HG03139 (cell line): ENCODE measurements around the gene SPTBN4.
"Not testable (repeated sequence)": the region's sequence is repeated elsewhere in the genome, so short reads cannot be mapped to it uniquely, and the experiment has no call there.

Experiments
- ATAC-seq: cut with Tn5 transposase; IDR thresholded peaks from one replicate; pipeline ENCODE4 v1.9.1; 2021; ENCODE audit not compliant: unreplicated experiment

SPTBN4 gene

DNA sequence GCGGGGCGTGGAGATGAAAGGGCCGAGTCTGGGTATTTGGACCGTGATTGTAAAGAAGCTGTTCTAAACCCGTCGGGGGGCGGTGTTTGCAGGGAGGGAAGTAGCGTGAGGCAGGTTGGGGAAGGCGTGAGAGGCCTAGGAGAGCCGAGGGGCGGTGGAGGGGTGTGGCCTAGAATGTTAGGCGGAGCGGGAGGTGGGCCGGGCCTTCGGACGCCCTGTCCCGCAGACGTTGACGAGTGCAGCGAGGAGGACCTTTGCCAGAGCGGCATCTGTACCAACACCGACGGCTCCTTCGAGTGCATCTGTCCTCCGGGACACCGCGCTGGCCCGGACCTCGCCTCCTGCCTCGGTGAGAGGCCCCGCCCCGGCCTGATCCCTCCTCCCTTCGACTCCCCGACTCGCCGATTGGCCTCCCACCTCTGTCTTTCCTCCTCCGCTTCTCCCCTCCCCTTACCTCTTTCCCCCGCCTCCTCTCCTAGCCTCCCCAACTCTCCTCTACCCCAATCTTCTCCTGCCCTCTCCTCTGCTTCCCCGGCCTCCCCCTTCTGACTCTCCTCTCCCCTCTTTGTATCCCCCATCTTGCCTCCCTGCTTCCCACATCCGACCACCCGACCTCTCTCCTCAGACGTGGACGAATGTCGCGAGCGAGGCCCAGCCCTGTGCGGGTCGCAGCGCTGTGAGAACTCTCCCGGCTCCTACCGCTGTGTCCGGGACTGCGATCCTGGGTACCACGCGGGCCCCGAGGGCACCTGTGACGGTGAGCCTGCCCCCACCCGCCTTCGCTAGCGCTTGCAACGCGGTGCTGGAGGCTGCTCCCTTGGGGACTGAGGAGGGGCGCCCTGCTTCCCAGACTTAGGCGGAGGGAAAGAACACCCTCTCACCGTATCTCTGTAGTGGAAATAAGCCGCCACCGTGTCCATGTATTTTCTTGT is 147.2 kb downstream of the SPTBN4 start:
- peak; percentile 40 for ATAC-seq

- no peak for ATAC-seq
Observed at GRCh38 chr19:40614622-40615411, 148.0 kb downstream of the SPTBN4 start.

DNA sequence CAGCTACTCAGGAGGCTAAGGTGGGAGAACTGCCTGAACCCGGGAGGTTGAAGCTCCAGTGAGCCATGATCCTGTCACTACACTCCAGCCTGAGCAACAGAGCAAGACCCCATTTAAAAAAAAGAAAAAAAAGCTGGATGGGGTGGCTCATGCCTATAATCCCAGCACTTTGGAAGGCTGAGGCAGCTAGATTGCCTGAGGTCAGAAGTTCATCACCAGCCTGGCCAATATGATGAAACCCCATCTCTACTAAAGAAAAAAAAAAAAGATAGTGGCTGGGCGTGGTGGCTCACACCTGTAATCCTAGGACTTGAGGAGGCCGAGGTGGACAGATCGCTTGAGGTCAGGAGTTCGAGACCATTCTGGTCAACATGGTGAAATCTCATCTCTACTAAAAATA is 149.4 kb downstream of the SPTBN4 start:
- no peak for ATAC-seq

GRCh38 chr19:40616941-40617340 is 150.1 kb downstream of the SPTBN4 start:
- no peak for ATAC-seq

DNA sequence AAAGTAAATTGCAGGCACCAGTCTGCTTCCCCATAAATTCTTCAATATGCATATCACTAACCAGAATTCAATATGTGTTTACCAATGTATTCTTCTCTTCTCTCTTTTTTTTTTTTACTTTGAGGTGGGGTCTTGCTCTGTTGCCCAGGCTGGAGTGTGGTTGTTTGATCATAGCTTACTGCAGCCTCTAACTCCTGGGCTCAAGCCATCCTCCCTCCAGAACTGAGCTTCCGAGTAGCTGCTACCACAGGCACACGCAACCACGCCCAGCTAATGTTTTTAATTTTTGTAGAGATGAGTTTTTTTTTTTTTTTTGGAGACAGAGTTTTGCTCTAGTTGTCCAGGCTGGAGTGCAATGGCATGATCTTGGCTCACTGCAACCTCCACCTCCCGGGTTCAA is 151.2 kb downstream of the SPTBN4 start:
- ATAC-seq: no peak

- no peak for ATAC-seq
Observed at GRCh38 chr19:40619333-40620160, 152.7 kb downstream of the SPTBN4 start.

- no peak for ATAC-seq
Observed at GRCh38 chr19:40620161-40620485, 153.3 kb downstream of the SPTBN4 start.

GRCh38 chr19:40621283-40621682 is 154.5 kb downstream of the SPTBN4 start:
- no peak for ATAC-seq

DNA sequence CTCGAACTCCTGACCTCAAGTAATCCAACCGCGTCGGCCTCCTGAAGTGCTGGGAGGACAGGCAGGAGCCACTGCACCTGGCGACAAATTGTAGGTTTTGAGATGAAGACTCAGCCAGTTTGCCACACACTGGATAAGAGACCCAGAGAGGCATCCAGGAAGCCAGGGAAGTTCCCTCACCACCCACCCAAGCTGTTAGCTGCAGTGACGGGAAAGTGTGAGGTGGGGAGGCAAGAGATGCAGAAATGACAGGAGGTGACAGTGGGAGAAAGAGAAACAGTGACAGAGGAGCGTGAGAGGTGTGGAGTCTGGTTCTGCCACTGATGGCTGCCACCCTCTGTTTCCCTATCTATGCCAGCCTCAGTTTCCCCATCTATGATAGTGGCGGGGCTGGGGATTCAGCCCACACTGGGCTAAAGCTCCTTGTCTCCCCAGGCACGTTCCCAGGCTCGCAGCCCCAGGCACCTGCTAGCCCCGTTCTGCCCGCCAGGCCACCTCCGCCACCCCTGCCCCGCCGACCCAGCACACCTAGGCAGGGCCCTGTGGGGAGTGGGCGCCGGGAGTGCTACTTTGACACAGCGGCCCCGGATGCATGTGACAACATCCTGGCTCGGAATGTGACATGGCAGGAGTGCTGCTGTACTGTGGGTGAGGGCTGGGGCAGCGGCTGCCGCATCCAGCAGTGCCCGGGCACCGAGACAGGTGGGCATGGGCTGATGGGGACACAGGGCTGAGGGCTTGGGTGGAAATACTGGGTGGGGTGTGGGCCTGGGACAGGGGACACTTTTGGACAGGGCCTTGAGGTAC is 155.4 kb downstream of the SPTBN4 start:
- no peak for ATAC-seq

DNA sequence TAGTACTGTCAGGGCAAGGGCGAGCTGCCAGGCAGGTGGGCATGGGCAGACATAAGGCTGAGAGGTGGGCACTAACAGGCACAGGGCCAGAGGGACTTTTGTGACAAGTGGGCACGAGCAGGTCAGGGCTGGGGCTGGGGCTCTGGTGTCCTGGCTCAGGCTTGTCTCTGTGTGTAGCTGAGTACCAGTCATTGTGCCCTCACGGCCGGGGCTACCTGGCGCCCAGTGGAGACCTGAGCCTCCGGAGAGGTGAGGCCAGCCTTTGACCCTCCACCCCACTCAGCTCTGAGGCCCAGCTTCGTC is 155.9 kb downstream of the SPTBN4 start:
- no peak for ATAC-seq

- no peak for ATAC-seq
Observed at GRCh38 chr19:40623403-40624251, 156.8 kb downstream of the SPTBN4 start.

DNA sequence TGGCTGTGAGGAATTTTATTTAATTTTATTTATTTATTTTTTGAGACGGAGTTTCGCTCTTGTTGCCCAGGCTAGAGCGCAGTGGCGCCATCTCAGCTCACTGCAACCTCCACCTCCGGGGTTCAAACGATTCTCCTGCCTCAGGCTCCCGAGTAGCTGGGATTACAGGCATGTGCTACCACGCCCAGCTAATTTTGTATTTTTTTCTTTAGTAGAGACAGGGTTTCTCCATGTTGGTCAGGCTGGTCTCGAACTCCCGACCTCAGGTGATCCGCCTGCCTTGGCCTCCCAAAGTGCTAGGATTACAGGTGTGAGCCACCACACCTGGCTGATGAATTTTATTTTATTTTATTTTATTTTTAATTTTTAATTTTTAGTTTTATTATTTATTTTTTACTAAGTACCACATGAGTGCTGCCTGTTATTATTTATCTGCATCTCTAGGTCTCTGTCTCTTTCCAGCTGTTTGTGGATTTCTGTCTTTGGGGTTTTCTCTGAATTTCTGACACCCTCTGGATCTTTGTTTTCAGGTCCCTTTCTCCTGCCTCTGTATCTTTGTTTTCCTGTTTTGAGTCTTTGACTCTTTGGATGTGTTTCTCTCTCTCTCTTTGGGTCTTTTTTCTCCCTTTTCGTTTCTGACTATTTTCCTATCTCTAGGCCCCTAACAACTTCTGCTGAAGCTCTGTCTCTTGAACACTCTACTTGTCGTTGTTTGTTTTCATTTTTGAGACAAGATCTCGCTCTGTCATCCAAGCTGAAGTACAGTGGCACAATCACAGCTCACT is 157.8 kb downstream of the SPTBN4 start:
- not testable (repeated sequence) for ATAC-seq

GRCh38 chr19:40625406-40626120 is 158.8 kb downstream of the SPTBN4 start:
- no peak for ATAC-seq
